ENCODE measurements around the gene TOLLIP.

Gene TOLLIP

GRCh38 chr11:1228101-1228821 lies 81.2 kb downstream of the TOLLIP start:
- no peak for DNase-seq

GRCh38 chr11:1227551-1228100 lies 81.8 kb downstream of the TOLLIP start:
- no peak for DNase-seq

GRCh38 chr11:1226986-1227550 lies 82.4 kb downstream of the TOLLIP start:
- no peak for DNase-seq

GRCh38 chr11:1226226-1226985 lies 83.0 kb downstream of the TOLLIP start:
- DNase-seq = no peak

- no peak for DNase-seq
Observed at GRCh38 chr11:1225386-1226225, 83.8 kb downstream of the TOLLIP start.

- DNase-seq = no peak
Observed at GRCh38 chr11:1224491-1225385, 84.7 kb downstream of the TOLLIP start.
